OCI-LY1 (cell line): Measurements from ENCODE around the gene GABRA4.

Experiments used
- EZH2 ChIP-seq: fragments of 200-600 bp; sonication (generic), shearing (Covaris generic); IDR thresholded peaks from 2 replicates; pipeline ENCODE4 v1.8.0; 2017; ENCODE audit warnings: borderline replicate concordance, mixed run types, mild to moderate bottlenecking, antibody characterized with exemption, low read length, moderate library complexity, mixed read lengths
- TF ChIP-seq, protein P1 (sequence below): fragments of 200-600 bp; sonication (generic), shearing (Covaris generic); IDR thresholded peaks from 2 replicates; pipeline ENCODE4 v1.5.1; 2017; ENCODE audit warnings: mild to moderate bottlenecking, antibody characterized with exemption, low read length, moderate library complexity, mixed read lengths

DNA sequence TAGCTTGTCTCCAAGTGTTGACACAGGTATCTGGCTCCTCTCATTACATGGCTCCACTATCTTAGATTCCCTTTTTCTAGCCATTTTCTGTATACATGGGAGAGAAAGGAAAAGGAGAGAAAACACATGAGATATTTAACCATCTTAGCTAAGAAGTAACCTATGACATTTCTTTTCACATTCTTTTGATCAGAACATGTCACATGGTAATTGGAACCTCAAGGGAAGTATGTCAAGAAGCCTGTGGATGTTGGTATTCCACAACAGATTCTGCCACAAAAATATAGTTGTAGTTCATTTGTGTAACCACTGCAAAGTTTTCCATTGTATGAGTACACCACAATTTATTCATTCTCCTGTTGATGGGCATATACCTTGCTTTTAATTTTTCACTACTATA lies 19.3 kb upstream of the GABRA4 start:
- TF ChIP-seq, protein P1, sequence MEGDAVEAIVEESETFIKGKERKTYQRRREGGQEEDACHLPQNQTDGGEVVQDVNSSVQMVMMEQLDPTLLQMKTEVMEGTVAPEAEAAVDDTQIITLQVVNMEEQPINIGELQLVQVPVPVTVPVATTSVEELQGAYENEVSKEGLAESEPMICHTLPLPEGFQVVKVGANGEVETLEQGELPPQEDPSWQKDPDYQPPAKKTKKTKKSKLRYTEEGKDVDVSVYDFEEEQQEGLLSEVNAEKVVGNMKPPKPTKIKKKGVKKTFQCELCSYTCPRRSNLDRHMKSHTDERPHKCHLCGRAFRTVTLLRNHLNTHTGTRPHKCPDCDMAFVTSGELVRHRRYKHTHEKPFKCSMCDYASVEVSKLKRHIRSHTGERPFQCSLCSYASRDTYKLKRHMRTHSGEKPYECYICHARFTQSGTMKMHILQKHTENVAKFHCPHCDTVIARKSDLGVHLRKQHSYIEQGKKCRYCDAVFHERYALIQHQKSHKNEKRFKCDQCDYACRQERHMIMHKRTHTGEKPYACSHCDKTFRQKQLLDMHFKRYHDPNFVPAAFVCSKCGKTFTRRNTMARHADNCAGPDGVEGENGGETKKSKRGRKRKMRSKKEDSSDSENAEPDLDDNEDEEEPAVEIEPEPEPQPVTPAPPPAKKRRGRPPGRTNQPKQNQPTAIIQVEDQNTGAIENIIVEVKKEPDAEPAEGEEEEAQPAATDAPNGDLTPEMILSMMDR: no peak
- no peak for TF ChIP-seq EZH2
